Calu3 (cell line): ENCODE measurements around the gene GRAMD1B. TPM values are rescaled to one million over a fixed set of nuclear protein-coding genes. Genes with fewer than 3 reads are reported as not detected.

Experiments
- BruUV-seq: library from RNA; stranded (reverse); fragments of 400-500 nt; replicated peaks from 2 replicates; lab custom pipeline; 2021; lab: Mats Ljungman, UMichigan
- CTCF ChIA-PET: fragments of 300-600 bp; sonication (Branson Sonifier 250); formaldehyde crosslinking; loops from one replicate; lab custom pipeline; 2022; ENCODE audit warnings: antibody characterized with exemption; lab: Charles Lee
- DNase-seq: peaks from one replicate; pipeline ENCODE4 v3.0.0; 2022
- H3K27ac Mint-ChIP-seq: one replicate; pipeline ENCODE4 v1.8.0; 2022; ENCODE audit warnings: mixed read lengths; ENCODE audit not compliant: unreplicated experiment
- H3K27me3 Mint-ChIP-seq: one replicate; pipeline ENCODE4 v1.8.0; 2022; ENCODE audit warnings: mixed read lengths; ENCODE audit not compliant: unreplicated experiment
- H3K36me3 Mint-ChIP-seq: one replicate; pipeline ENCODE4 v1.8.0; 2022; ENCODE audit warnings: mild to moderate bottlenecking, moderate library complexity, mixed read lengths; ENCODE audit not compliant: insufficient read depth, unreplicated experiment
- H3K4me1 Mint-ChIP-seq: one replicate; pipeline ENCODE4 v1.8.0; 2022; ENCODE audit warnings: mild to moderate bottlenecking, low read depth, mixed read lengths; ENCODE audit not compliant: unreplicated experiment
- H3K4me3 Mint-ChIP-seq: one replicate; pipeline ENCODE4 v1.8.0; 2022; ENCODE audit warnings: mild to moderate bottlenecking, low read depth, moderate library complexity, mixed read lengths; ENCODE audit not compliant: unreplicated experiment
- H3K9me3 Mint-ChIP-seq: one replicate; pipeline ENCODE4 v1.8.0; 2022; ENCODE audit warnings: low read depth, mixed read lengths; ENCODE audit not compliant: unreplicated experiment
- intact Hi-C: fragments of 100-400 bp; cut with micrococcal nuclease; formaldehyde crosslinking; loops from one replicate; pipeline ENCODE4 v1.10.0; 2022; ENCODE audit not compliant: unreplicated experiment
- total RNA-seq: library from RNA; stranded (reverse); gene quantifications from 2 replicates; pipeline ENCODE4 v1.2.3, GENCODE V29; 2022
- TF ChIP-seq, protein P1 (sequence below): fragments of 200-600 bp; IDR thresholded peaks from one replicate; pipeline ENCODE4 v1.8.0; 2022; ENCODE audit warnings: antibody characterized with exemption; ENCODE audit not compliant: unreplicated experiment

GRAMD1B gene
- total RNA-seq, 1 experiment from 2014 or later: 5.9 TPM

DNA sequence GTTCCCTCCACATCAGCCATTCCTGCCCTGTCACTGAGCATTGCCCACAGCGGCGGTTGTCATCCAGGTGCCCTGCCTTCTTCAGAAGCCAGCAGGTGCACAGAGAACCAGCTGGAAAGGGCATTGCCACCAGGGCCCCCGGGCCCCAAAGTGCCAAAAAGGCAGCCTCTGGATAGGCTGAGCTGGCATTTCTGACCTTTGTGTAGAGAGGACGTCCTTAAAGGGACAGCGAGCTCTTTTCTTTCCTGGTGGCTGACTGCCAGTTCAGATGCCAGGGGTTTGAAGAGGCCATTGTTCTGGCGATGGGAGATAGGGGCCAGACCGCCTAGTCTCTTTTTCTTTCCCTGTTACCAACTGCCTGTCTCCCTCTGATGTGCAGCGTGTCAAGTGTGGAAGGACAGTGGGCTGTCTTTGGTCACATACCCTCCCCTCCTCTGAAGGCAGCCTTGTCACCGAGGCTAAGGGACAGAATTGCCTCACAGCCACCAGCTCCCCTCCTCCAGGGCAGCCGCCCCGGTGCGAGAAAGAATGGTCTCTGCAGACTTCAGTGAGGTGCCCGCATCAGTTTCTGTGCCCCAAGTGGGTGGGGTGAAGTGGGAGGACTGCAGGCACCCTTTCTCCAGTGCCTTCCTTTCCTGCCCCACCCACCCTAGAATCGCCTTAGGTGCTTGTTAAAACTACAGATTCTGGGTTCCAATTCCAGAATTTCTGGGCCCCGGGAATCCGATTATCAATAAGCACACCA is 114.7 kb downstream of the GRAMD1B start:
- no peak for DNase-seq
- intact Hi-C loops: no loop called here
- peaks cover 77% of the 10 kb centered on the region for H3K27me3 Mint-ChIP-seq
- H3K9me3 Mint-ChIP-seq: no peaks in the 10 kb centered on the region
- H3K27ac Mint-ChIP-seq: no peak overlapping the region
- TF ChIP-seq, protein P1, sequence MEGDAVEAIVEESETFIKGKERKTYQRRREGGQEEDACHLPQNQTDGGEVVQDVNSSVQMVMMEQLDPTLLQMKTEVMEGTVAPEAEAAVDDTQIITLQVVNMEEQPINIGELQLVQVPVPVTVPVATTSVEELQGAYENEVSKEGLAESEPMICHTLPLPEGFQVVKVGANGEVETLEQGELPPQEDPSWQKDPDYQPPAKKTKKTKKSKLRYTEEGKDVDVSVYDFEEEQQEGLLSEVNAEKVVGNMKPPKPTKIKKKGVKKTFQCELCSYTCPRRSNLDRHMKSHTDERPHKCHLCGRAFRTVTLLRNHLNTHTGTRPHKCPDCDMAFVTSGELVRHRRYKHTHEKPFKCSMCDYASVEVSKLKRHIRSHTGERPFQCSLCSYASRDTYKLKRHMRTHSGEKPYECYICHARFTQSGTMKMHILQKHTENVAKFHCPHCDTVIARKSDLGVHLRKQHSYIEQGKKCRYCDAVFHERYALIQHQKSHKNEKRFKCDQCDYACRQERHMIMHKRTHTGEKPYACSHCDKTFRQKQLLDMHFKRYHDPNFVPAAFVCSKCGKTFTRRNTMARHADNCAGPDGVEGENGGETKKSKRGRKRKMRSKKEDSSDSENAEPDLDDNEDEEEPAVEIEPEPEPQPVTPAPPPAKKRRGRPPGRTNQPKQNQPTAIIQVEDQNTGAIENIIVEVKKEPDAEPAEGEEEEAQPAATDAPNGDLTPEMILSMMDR: no peak
- no TSS peak for BruUV-seq
- no peaks in the 10 kb centered on the region for H3K4me1 Mint-ChIP-seq
- H3K4me3 Mint-ChIP-seq: no peak overlapping the region
- H3K36me3 Mint-ChIP-seq: no peaks in the 10 kb centered on the region
- CTCF ChIA-PET: no interaction called here

DNA sequence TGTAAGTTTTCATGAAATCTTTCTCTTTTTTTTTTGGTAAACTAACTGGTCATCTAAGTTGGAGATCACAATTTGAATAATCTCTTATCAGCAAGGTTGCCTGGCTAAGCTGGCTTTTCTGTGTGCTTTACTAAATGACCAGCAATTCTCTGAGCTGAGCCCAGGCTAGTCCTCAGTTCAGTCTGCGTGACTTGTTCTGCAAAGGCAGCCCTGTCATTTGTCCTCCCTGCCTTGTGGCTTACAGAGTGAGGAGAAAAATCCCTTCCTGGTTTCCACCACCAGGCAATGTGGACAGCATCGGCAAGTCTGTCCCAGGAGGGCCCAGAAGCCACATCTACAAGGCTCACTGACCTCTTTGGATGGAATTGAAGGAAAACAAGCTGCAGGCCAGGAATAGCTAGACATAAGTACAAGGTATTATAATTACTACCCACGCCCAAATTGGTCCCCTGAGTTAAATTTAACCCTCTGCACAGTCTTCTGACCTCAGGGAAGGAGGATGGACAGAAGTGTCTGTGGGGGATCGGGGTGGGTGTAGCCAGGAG is 115.7 kb downstream of the GRAMD1B start:
- Mint-ChIP-seq H3K4me1 (no peaks in the 10 kb centered on the region), H3K27ac (no peak overlapping the region), H3K9me3 (no peaks in the 10 kb centered on the region), H3K27me3 (peaks cover 82% of the 10 kb centered on the region), H3K4me3 (no peak overlapping the region), H3K36me3 (no peaks in the 10 kb centered on the region)
- no peak for DNase-seq
- no TSS peak for BruUV-seq
- TF ChIP-seq, protein P1: no peak
- CTCF ChIA-PET: no interaction called here
- intact Hi-C loops: no loop called here

DNA sequence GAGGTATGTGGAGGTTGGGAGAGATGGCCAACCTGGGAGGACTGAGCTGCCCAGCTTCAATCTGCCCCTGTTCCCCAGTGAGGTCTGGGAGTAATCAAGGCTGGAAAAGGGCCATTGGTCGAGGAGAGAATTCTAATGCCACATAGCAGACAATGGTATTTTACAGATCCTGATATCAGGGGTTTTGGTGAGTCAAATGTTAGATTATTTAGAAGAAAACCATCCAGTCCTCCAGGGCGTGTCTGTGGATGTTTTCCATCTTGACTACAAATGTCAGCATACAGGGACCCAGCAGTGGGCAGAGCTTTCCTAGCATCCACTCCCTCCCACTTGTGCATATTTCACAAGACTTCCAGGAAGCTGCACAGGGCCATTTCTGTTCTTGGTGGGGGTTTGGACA is 116.4 kb downstream of the GRAMD1B start:
- TF ChIP-seq, protein P1: no peak
- H3K36me3 Mint-ChIP-seq: no peaks in the 10 kb centered on the region
- no peaks in the 10 kb centered on the region for H3K9me3 Mint-ChIP-seq
- DNase-seq: no peak
- H3K4me3 Mint-ChIP-seq: no peak overlapping the region
- no TSS peak for BruUV-seq
- no peak overlapping the region for H3K27ac Mint-ChIP-seq
- peaks cover 86% of the 10 kb centered on the region for H3K27me3 Mint-ChIP-seq
- intact Hi-C loops: no loop called here
- CTCF ChIA-PET: interaction anchor here (0.6 kb wide), 1 partner anchor 14 kb away, joined by 7 read pairs; no protein-coding TSS in a partner anchor
- no peaks in the 10 kb centered on the region for H3K4me1 Mint-ChIP-seq

DNA sequence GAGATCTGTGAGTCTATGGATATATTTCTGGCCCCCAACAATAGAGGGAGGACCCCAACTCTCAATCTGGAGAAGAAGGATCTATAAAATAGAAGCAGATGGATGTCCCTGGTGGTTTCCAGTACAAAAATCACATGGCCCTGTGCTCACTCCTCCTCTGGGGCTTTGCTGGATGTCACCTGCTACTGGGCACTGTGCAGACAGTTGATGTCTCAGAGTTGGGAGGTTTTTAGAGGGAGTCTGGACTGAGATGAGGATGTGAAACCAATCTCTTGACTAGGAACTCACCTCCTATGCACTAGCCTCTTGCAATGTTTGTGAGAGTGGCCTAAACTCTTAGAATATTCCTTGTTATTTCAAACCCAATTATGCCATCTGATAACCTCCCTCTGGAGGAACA is 117.1 kb downstream of the GRAMD1B start:
- Mint-ChIP-seq H3K36me3 (no peaks in the 10 kb centered on the region), H3K9me3 (no peaks in the 10 kb centered on the region), H3K27me3 (peaks cover 86% of the 10 kb centered on the region), H3K4me3 (no peak overlapping the region), H3K27ac (no peak overlapping the region), H3K4me1 (no peaks in the 10 kb centered on the region)
- CTCF ChIA-PET: no interaction called here
- TF ChIP-seq, protein P1: no peak
- intact Hi-C loops: no loop called here
- DNase-seq: no peak
- BruUV-seq: no TSS peak
